ENCODE data around the gene AHCTF1. TPM values are rescaled to one million over a fixed set of nuclear protein-coding genes. Genes with fewer than 3 reads are reported as not detected.

The AHCTF1 gene
- total and polyA plus RNA-seq, 4 donors = 4.2 to 17.5 (median 10.6) TPM

DNA sequence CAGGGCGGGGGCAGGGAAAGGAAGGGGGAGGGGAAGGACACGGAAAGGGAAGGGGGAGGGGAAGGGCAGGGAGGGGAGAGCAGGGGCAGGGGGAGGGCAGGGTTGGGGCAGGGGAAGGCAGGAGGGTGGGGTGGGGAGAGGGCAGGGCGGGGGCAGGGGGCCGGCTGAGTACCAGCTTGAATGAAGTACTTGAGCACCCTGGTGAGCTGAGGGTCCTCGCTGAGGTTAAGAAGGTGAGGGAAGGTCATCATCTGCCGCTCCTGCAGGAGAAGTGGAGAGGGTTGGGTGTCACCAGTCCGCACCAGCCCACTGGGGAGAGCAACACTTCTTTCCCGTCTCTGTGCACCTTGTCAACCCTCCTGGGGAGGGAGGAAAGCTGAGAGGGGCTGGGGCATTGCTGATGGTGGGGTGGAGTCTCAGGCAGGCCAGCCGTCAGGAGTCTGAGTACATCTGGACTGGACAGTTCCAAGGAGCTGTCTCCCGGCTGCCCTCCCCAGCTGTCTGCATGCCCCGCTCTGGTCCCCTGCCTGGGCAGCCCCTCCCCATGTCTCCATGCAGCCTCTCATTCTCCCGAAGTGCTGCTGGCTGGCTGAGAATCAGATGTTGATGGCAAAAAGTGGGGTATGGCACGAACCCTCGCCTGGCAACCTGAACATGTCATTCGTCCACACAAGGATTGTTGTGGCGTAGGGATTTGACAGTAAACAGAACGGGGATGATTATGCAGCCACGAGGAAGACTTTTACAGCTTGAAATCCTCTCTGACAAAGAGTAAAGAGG is 137.5 kb downstream of the AHCTF1 start:
- H3K27me3 ChIP-seq (ENCODE audit: control insufficient read depth in 4 of 4, insufficient read depth in 4 of 4, low read length in 3 of 4) = no peaks in the 10 kb centered on the region
- 45% methylated on average over 18 of the region's 18 CpGs for WGBS
- no peak overlapping the region for H3K4me3 ChIP-seq (ENCODE audit: low read depth in 1 of 3, low read length in 3 of 3)
- DNase-seq (ENCODE audit: low spot score) = no peak
- H3K9ac ChIP-seq (ENCODE audit: low read depth in 1 of 2, low read length in 2 of 2) = no peak overlapping the region
- H3K36me3 ChIP-seq (ENCODE audit: control insufficient read depth in 4 of 4, insufficient read depth in 3 of 4, low read depth in 1 of 4, low read length in 3 of 4) = no peaks in the 10 kb centered on the region
- no peak for TF ChIP-seq GABPA (IDR thresholded peaks at IDR 0.05 in 1 of 2, conservative IDR thresholded peaks at IDR 0.05 in 1 of 2)
- H3K27ac ChIP-seq (ENCODE audit: low read depth in 1 of 2, low read length in 2 of 2) = no peak overlapping the region
- peaks cover 0 to 3% (median 0%) of the 10 kb centered on the region in 4 donors for H3K4me1 ChIP-seq (ENCODE audit: control insufficient read depth in 4 of 4, insufficient read depth in 4 of 4, low read length in 3 of 4)
- no peaks in the 10 kb centered on the region for H3K9me3 ChIP-seq (ENCODE audit: control insufficient read depth in 4 of 4, low read length in 3 of 4)

DNA sequence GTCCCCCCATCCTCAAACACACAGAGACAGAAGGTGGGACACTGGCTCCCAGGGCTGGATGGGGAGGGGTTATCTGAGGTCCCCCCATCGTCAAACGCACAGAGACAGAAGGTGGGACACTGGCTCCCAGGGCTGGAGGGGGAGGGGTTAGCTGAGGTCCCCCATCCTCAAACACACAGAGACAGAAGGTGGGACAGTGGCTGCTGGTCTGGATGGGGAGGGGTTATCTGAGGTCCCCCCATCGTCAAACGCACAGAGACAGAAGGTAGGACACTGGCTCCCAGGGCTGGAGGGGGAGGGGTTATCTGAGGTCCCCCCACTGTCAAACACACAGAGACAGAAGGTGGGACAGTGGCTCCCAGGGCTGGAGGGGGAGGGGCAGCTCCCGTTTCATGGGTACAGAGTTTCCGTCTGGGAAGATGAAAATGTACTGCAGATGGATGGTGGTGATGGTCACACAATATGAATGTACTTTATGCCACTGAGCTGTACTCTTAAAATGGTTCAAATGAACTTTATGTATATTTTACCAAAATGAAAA is 138.3 kb downstream of the AHCTF1 start:
- Histone ChIP-seq H3K4me3 (ENCODE audit: low read depth in 1 of 3, low read length in 3 of 3) (no peak overlapping the region), H3K27ac (ENCODE audit: low read depth in 1 of 2, low read length in 2 of 2) (no peak overlapping the region), H3K36me3 (ENCODE audit: control insufficient read depth in 4 of 4, insufficient read depth in 3 of 4, low read depth in 1 of 4, low read length in 3 of 4) (no peaks in the 10 kb centered on the region), H3K27me3 (ENCODE audit: control insufficient read depth in 4 of 4, insufficient read depth in 4 of 4, low read length in 3 of 4) (no peaks in the 10 kb centered on the region), H3K9ac (ENCODE audit: low read depth in 1 of 2, low read length in 2 of 2) (no peak overlapping the region), H3K9me3 (ENCODE audit: control insufficient read depth in 4 of 4, low read length in 3 of 4) (no peaks in the 10 kb centered on the region), H3K4me1 (ENCODE audit: control insufficient read depth in 4 of 4, insufficient read depth in 4 of 4, low read length in 3 of 4) (peaks cover 0 to 6% (median under 1%) of the 10 kb centered on the region in 4 donors)
- no peak for DNase-seq (ENCODE audit: low spot score)
- WGBS = 30% methylated on average over 6 of the region's 6 CpGs
- TF ChIP-seq TAF1 (conservative IDR thresholded peaks at IDR 0.05) (no peak), HNF4G (IDR thresholded peaks at IDR 0.05) (no peak), HNF4A (conservative IDR thresholded peaks at IDR 0.05) (no peak), EGR1 (IDR thresholded peaks at IDR 0.05; ENCODE audit: low read depth in 2 of 2) (no peak), SP1 (IDR thresholded peaks at IDR 0.05) (no peak), NR2F2 (IDR thresholded peaks at IDR 0.05) (no peak), RAD21 (IDR thresholded peaks at IDR 0.05) (no peak), RXRA (IDR thresholded peaks at IDR 0.05) (no peak), FOXA1 (IDR thresholded peaks at IDR 0.05) (no peak), YY1 (IDR thresholded peaks at IDR 0.05) (no peak), GABPA (IDR thresholded peaks at IDR 0.05 in 1 of 2, conservative IDR thresholded peaks at IDR 0.05 in 1 of 2) (no peak), FOXA2 (IDR thresholded peaks at IDR 0.05) (no peak), JUND (IDR thresholded peaks at IDR 0.05) (no peak)
- TF ChIP-seq, protein P1, sequence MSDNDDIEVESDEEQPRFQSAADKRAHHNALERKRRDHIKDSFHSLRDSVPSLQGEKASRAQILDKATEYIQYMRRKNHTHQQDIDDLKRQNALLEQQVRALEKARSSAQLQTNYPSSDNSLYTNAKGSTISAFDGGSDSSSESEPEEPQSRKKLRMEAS (IDR thresholded peaks at IDR 0.05) = no peak
- TF ChIP-seq, protein P2, sequence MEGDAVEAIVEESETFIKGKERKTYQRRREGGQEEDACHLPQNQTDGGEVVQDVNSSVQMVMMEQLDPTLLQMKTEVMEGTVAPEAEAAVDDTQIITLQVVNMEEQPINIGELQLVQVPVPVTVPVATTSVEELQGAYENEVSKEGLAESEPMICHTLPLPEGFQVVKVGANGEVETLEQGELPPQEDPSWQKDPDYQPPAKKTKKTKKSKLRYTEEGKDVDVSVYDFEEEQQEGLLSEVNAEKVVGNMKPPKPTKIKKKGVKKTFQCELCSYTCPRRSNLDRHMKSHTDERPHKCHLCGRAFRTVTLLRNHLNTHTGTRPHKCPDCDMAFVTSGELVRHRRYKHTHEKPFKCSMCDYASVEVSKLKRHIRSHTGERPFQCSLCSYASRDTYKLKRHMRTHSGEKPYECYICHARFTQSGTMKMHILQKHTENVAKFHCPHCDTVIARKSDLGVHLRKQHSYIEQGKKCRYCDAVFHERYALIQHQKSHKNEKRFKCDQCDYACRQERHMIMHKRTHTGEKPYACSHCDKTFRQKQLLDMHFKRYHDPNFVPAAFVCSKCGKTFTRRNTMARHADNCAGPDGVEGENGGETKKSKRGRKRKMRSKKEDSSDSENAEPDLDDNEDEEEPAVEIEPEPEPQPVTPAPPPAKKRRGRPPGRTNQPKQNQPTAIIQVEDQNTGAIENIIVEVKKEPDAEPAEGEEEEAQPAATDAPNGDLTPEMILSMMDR (IDR thresholded peaks at IDR 0.05; ENCODE audit: low read depth, low read length, missing input control) = no peak
- TF ChIP-seq, protein P3, sequence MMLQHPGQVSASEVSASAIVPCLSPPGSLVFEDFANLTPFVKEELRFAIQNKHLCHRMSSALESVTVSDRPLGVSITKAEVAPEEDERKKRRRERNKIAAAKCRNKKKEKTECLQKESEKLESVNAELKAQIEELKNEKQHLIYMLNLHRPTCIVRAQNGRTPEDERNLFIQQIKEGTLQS (IDR thresholded peaks at IDR 0.05) = no peak
- TF ChIP-seq, protein P4, sequence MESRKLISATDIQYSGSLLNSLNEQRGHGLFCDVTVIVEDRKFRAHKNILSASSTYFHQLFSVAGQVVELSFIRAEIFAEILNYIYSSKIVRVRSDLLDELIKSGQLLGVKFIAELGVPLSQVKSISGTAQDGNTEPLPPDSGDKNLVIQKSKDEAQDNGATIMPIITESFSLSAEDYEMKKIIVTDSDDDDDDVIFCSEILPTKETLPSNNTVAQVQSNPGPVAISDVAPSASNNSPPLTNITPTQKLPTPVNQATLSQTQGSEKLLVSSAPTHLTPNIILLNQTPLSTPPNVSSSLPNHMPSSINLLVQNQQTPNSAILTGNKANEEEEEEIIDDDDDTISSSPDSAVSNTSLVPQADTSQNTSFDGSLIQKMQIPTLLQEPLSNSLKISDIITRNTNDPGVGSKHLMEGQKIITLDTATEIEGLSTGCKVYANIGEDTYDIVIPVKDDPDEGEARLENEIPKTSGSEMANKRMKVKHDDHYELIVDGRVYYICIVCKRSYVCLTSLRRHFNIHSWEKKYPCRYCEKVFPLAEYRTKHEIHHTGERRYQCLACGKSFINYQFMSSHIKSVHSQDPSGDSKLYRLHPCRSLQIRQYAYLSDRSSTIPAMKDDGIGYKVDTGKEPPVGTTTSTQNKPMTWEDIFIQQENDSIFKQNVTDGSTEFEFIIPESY (IDR thresholded peaks at IDR 0.05) = no peak
- TF ChIP-seq, protein P5, sequence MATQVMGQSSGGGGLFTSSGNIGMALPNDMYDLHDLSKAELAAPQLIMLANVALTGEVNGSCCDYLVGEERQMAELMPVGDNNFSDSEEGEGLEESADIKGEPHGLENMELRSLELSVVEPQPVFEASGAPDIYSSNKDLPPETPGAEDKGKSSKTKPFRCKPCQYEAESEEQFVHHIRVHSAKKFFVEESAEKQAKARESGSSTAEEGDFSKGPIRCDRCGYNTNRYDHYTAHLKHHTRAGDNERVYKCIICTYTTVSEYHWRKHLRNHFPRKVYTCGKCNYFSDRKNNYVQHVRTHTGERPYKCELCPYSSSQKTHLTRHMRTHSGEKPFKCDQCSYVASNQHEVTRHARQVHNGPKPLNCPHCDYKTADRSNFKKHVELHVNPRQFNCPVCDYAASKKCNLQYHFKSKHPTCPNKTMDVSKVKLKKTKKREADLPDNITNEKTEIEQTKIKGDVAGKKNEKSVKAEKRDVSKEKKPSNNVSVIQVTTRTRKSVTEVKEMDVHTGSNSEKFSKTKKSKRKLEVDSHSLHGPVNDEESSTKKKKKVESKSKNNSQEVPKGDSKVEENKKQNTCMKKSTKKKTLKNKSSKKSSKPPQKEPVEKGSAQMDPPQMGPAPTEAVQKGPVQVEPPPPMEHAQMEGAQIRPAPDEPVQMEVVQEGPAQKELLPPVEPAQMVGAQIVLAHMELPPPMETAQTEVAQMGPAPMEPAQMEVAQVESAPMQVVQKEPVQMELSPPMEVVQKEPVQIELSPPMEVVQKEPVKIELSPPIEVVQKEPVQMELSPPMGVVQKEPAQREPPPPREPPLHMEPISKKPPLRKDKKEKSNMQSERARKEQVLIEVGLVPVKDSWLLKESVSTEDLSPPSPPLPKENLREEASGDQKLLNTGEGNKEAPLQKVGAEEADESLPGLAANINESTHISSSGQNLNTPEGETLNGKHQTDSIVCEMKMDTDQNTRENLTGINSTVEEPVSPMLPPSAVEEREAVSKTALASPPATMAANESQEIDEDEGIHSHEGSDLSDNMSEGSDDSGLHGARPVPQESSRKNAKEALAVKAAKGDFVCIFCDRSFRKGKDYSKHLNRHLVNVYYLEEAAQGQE (IDR thresholded peaks at IDR 0.05) = no peak
